ENCODE measurements around the gene ARMC5. TPM values are rescaled to one million over a fixed set of nuclear protein-coding genes. Genes with fewer than 3 reads are reported as not detected.

Gene ARMC5
- total and polyA plus RNA-seq, 10 of the 15 experiments (the other 5 are each of a cell fraction or from before 2014, with no cell fraction given) = 0.06 to 13.2 (median 5.6) TPM

GRCh38 chr16:31423801-31424200 lies 35.5 kb upstream of the ARMC5 start:
- SMC1A ChIA-PET (ENCODE audit: uncharacterized antibody, unreplicated experiment) = no interaction called here
- no peaks in the 10 kb centered on the region for H4K20me1 ChIP-seq (ENCODE audit: control insufficient read depth, insufficient read depth)
- H3K9ac ChIP-seq (ENCODE audit: control insufficient read depth, insufficient read depth, low read length) = no peak overlapping the region
- no peak overlapping the region for H3K27ac ChIP-seq (ENCODE audit: control insufficient read depth, insufficient read depth)
- CTCF ChIA-PET = no interaction called here
- intact Hi-C loops (cut with micrococcal nuclease; ENCODE audit: unreplicated experiment) (no loop called here), in situ Hi-C loops (cut with MboI) (no loop called here)
- H3K79me2 ChIP-seq (ENCODE audit: control insufficient read depth, insufficient read depth, low read length) = no peaks in the 10 kb centered on the region
- no peak overlapping the region for H3K4me2 ChIP-seq (ENCODE audit: control insufficient read depth, insufficient read depth)
- H3K9me3 ChIP-seq (replicated peaks; ENCODE audit: control insufficient read depth, insufficient read depth, low read length) = peaks cover 4% of the 10 kb centered on the region; the same call in 2 of the 3 replicates
- no peaks in the 10 kb centered on the region for H3K36me3 ChIP-seq (ENCODE audit: control insufficient read depth in 2 of 2, insufficient read depth in 2 of 2, low read length in 1 of 2)
- ATAC-seq (no peak), FAIRE-seq (no peak), DNase-seq (ENCODE audit: low read depth, low spot score) (no peak)
- H3K4me3 ChIP-seq = no peak overlapping the region
- H2AFZ ChIP-seq (ENCODE audit: control insufficient read depth, low read depth, low read length) = no peak overlapping the region
- WGBS (ENCODE audit: insufficient coverage, insufficient replicate concordance, low lambda C conversion rate, missing lambda C conversion rate) = 62% methylated on average over 12 of the region's 12 CpGs
- no peaks in the 10 kb centered on the region for H3K27me3 ChIP-seq (replicated peaks in 1 of 2; ENCODE audit: control insufficient read depth in 2 of 2, insufficient read depth in 2 of 2, low read length in 1 of 2)
- peaks cover 18% of the 10 kb centered on the region for H3K4me1 ChIP-seq (ENCODE audit: control insufficient read depth, insufficient read depth, low read length)
- POLR2A ChIA-PET = no interaction called here
- no TSS peak for BruUV-seq (replicated peaks)
- no peak for TF ChIP-seq NFYA (IDR thresholded peaks at IDR 0.05; ENCODE audit: borderline replicate concordance, low read depth, low read length)
- no peak for TF ChIP-seq CUX1 (IDR thresholded peaks at IDR 0.05; ENCODE audit: insufficient replicate concordance, low read depth, low read length)
- TF ChIP-seq HDAC2 (IDR thresholded peaks at IDR 0.05) = no peak
- no peak for TF ChIP-seq FOS (IDR thresholded peaks at IDR 0.05; ENCODE audit: borderline replicate concordance, extremely low read depth, insufficient read length)
- no peak for TF ChIP-seq KDM1A (IDR thresholded peaks at IDR 0.05; ENCODE audit: borderline replicate concordance)
- TF ChIP-seq BACH1 (IDR thresholded peaks at IDR 0.05; ENCODE audit: borderline replicate concordance) = no peak
- TF ChIP-seq KAT2A (conservative IDR thresholded peaks at IDR 0.05; ENCODE audit: control insufficient read depth, low read depth, low read length) = no peak
- TF ChIP-seq ZZZ3 (IDR thresholded peaks at IDR 0.05; ENCODE audit: control insufficient read depth, insufficient read length, low read depth) = no peak
- TF ChIP-seq RELA (IDR thresholded peaks at IDR 0.05; ENCODE audit: borderline replicate concordance, partially characterized antibody) = no peak
- TF ChIP-seq ZBTB40 (IDR thresholded peaks at IDR 0.05; ENCODE audit: borderline replicate concordance) = no peak
- RAD21 ChIA-PET (ENCODE audit: unreplicated experiment) = no interaction called here

Measured in GM12878 (cell line).